ENCODE measurements around the gene HCRTR1.

GRCh38 chr1:31617218-31617915 lies at the start of gene HCRTR1:
- TF ChIP-seq POLR2AphosphoS5 (IDR thresholded peaks at IDR 0.05; ENCODE audit: low read depth, low read length) (no peak), POLR2A (IDR thresholded peaks at IDR 0.05; ENCODE audit: low read depth, low read length) (no peak), TAF1 (IDR thresholded peaks at IDR 0.05; ENCODE audit: low read depth, low read length) (no peak)
